ENCODE results near the gene CYP1A1. TPM values are rescaled to one million over a fixed set of nuclear protein-coding genes. Genes with fewer than 3 reads are reported as not detected.
"Not testable (repeated sequence)": the region's sequence is repeated elsewhere in the genome, so short reads cannot be mapped to it uniquely, and the experiment has no call there.

The CYP1A1 gene
- total and polyA plus RNA-seq, 12 donors = 0.11 to 2.2 (median 0.96) TPM; not detected in 9

- Histone ChIP-seq H3K4me3 (no peak overlapping the region), H3K27me3 (no peaks in the 10 kb centered on the region), H3K27ac (no peak overlapping the region), H3K36me3 (replicated peaks in 1 of 2) (no peaks in the 10 kb centered on the region), H3K4me1 (replicated peaks in 1 of 2) (no peaks in the 10 kb centered on the region), H3K9me3 (replicated peaks in 1 of 3) (no peaks in the 10 kb centered on the region)
- DNase-seq = no peak
- WGBS, 4 donors = 76 to 86% (median 80%) methylated on average over 3 of the region's 3 CpGs
- intact Hi-C loops (cut with DNase I) = no loop called here
- no peak for TF ChIP-seq CTCF (IDR thresholded peaks at IDR 0.05)
- no peak for TF ChIP-seq POLR2A (IDR thresholded peaks at IDR 0.05)
These were observed 10.0 kb upstream of the CYP1A1 start for GRCh38 chr15:74735305-74735704.

GRCh38 chr15:74733269-74733668 is 7.9 kb upstream of the CYP1A1 start:
- Histone ChIP-seq H3K36me3 (replicated peaks in 1 of 2) (no peaks in the 10 kb centered on the region), H3K27me3 (no peaks in the 10 kb centered on the region), H3K27ac (no peak overlapping the region), H3K4me3 (no peak overlapping the region), H3K4me1 (replicated peaks in 1 of 2) (no peaks in the 10 kb centered on the region), H3K9me3 (replicated peaks in 1 of 3) (no peaks in the 10 kb centered on the region)
- TF ChIP-seq POLR2A (IDR thresholded peaks at IDR 0.05) = no peak
- 76 to 94% (median 86%) methylated on average over 3 of the region's 3 CpGs for WGBS, 4 donors
- intact Hi-C loops (cut with DNase I) = no loop called here
- DNase-seq = no peak

- no peak for DNase-seq
- 77 to 88% (median 83%) methylated on average over 5 of the region's 5 CpGs for WGBS, 4 donors
- H3K36me3 ChIP-seq (replicated peaks in 1 of 2) = no peaks in the 10 kb centered on the region
- H3K9me3 ChIP-seq (replicated peaks in 1 of 3) = no peaks in the 10 kb centered on the region
- H3K27ac ChIP-seq = no peak overlapping the region
- intact Hi-C loops (cut with DNase I) = no loop called here
- TF ChIP-seq POLR2A (IDR thresholded peaks at IDR 0.05) (no peak), CTCF (IDR thresholded peaks at IDR 0.05) (no peak)
- H3K4me3 ChIP-seq = no peak overlapping the region
- H3K27me3 ChIP-seq = no peaks in the 10 kb centered on the region
- H3K4me1 ChIP-seq (replicated peaks in 1 of 2) = no peaks in the 10 kb centered on the region
These were observed 7.5 kb upstream of the CYP1A1 start for GRCh38 chr15:74732846-74733245.

- Histone ChIP-seq H3K27me3 (no peaks in the 10 kb centered on the region), H3K36me3 (replicated peaks in 1 of 2) (no peaks in the 10 kb centered on the region), H3K4me1 (replicated peaks in 1 of 2) (peaks cover 0 to 12% of the 10 kb centered on the region in 2 donors), H3K27ac (no peak overlapping the region), H3K9me3 (replicated peaks in 1 of 3) (no peaks in the 10 kb centered on the region), H3K4me3 (no peak overlapping the region)
- 57 to 80% (median 77%) methylated on average over 7 of the region's 7 CpGs for WGBS, 4 donors
- no peak for DNase-seq
- intact Hi-C loops (cut with DNase I) = no loop called here
- TF ChIP-seq POLR2A (IDR thresholded peaks at IDR 0.05) = no peak
These were observed 5.4 kb upstream of the CYP1A1 start for GRCh38 chr15:74730619-74731316.

GRCh38 chr15:74729372-74729771 is 4.0 kb upstream of the CYP1A1 start:
- H3K27ac ChIP-seq; H3K9me3 ChIP-seq (replicated peaks in 1 of 3); DNase-seq; H3K27me3 ChIP-seq; intact Hi-C loops (cut with DNase I); H3K4me3 ChIP-seq; H3K36me3 ChIP-seq (replicated peaks in 1 of 2): not testable (repeated sequence)
- WGBS, 4 donors = 77 to 92% (median 81%) methylated on average over 6 of the region's 6 CpGs
- peaks cover 0 to 14% of the 10 kb centered on the region in 2 donors for H3K4me1 ChIP-seq (replicated peaks in 1 of 2)

- H3K27me3 ChIP-seq; intact Hi-C loops (cut with DNase I); DNase-seq; H3K4me3 ChIP-seq; H3K27ac ChIP-seq; H3K9me3 ChIP-seq (replicated peaks in 1 of 3); H3K36me3 ChIP-seq (replicated peaks in 1 of 2): not testable (repeated sequence)
- H3K4me1 ChIP-seq (replicated peaks in 1 of 2) = peaks cover 0 to 14% of the 10 kb centered on the region in 2 donors
- 82 to 84% (median 84%) methylated on average over 10 to 19 of the region's 30 CpGs; no CpG with 5 or more reads in 1 of the 4 donors for WGBS, 4 donors
These were observed 3.4 kb upstream of the CYP1A1 start for GRCh38 chr15:74728699-74729098.

Measured in adrenal gland (tissue), 12 donors.